K562 (cell line): Measurements from ENCODE around the gene ACBD4. TPM values are rescaled to one million over a fixed set of nuclear protein-coding genes. Genes with fewer than 3 reads are reported as not detected.

Experiments
- ARID3A ChIP-seq: IDR thresholded peaks from 2 replicates; pipeline ENCODE4 v1.6.1; 2012; ENCODE audit warnings: low read depth, low read length, improper control_type of control experiment, borderline replicate concordance
- CLOCK ChIP-seq: fragments of 250-450 bp; sonication (Bioruptor Pico); IDR thresholded peaks from 2 replicates; pipeline ENCODE4 v1.4.0; 2020; ENCODE audit warnings: mild to moderate bottlenecking, moderate library complexity, borderline replicate concordance
- ELK3 ChIP-seq: fragments of 450-650 bp; formaldehyde crosslinking; IDR thresholded peaks from 2 replicates; pipeline ENCODE4 v1.4.0; 2020; ENCODE audit warnings: mild to moderate bottlenecking
- HDAC3 ChIP-seq: fragments of 450-650 bp; IDR thresholded peaks from 2 replicates; pipeline ENCODE4 v1.6.1; 2018; ENCODE audit warnings: borderline replicate concordance, mild to moderate bottlenecking, moderate library complexity; ENCODE audit not compliant: partially characterized antibody
- L3MBTL2 ChIP-seq: fragments of 450-650 bp; IDR thresholded peaks from 2 replicates; pipeline ENCODE4 v1.6.1; 2016; ENCODE audit warnings: mild to moderate bottlenecking, moderate library complexity
- PHF21A ChIP-seq: fragments of 450-650 bp; IDR thresholded peaks from 2 replicates; pipeline ENCODE4 v1.6.1; 2017; ENCODE audit warnings: low read depth, borderline replicate concordance
- PRDM10 ChIP-seq: fragments of 450-650 bp; IDR thresholded peaks from 2 replicates; pipeline ENCODE4 v1.6.1; 2018; ENCODE audit not compliant: partially characterized antibody
- RREB1 ChIP-seq: fragments of 250-450 bp; sonication (Bioruptor Pico); IDR thresholded peaks from 2 replicates; pipeline ENCODE4 v1.4.0; 2020
- SAP30 ChIP-seq: fragments of 200-600 bp; sonication (generic); IDR thresholded peaks from 2 replicates; pipeline ENCODE4 v1.6.1; 2012; ENCODE audit warnings: borderline replicate concordance, low read depth, mild to moderate bottlenecking, moderate library complexity, low read length, control low read depth, inconsistent platforms; ENCODE audit not compliant: insufficient read depth, poor library complexity, severe bottlenecking
- ZFPM2 ChIP-seq: fragments of 250-450 bp; sonication (Bioruptor Pico); IDR thresholded peaks from 2 replicates; pipeline ENCODE4 v1.5.1; 2022; ENCODE audit warnings: mild to moderate bottlenecking
- ZNF444 ChIP-seq: fragments of 250-450 bp; sonication (Bioruptor Pico); IDR thresholded peaks from 2 replicates; pipeline ENCODE4 v1.4.0; 2020; ENCODE audit warnings: mild to moderate bottlenecking, moderate library complexity
- polyA plus RNA-seq, 8 experiments: library from polyadenylated mRNA; depleted of rRNA in 4 of 8; stranded (reverse) in 5 of 8; unstranded in 3 of 8; fragments of >200 nt; fragmentation: Nextera tagmentation in 2 of 8; fragmentation: Illumina TruSeq in 1 of 8; extraction: Ambion mirVana in 2 of 8; extraction: Trizol in 1 of 8; gene quantifications; 2 replicates each; pipeline versions ENCODE4 v1.2.1 to v1.2.3, GENCODE V29; 2011 to 2014; ENCODE audit warnings: inconsistent platforms in 1 of 8, missing spikeins in 1 of 8
- total RNA-seq, 7 experiments: library from RNA; depleted of rRNA in 6 of 7; stranded (reverse); fragments of >200 nt in 6 of 7; fragmentation: Illumina TruSeq in 2 of 7; extraction: Trizol in 2 of 7; gene quantifications; 2 replicates each; pipeline versions ENCODE4 v1.2.1 to v1.2.3, GENCODE V29; 2011 to 2021; ENCODE audit warnings: low replicate concordance in 1 of 7

The ACBD4 gene
- total and polyA plus RNA-seq, 9 of the 15 experiments (the other 6 are each of a cell fraction or from before 2014, with no cell fraction given), result 0.14 to 6.9 (median 4.6) TPM

GRCh38 chr17:45149037-45149668 is 13.7 kb downstream of the ACBD4 start (continued):
- TF ChIP-seq ARID3A (no peak), L3MBTL2 (no peak; the same call in 1 of the 2 replicates), PHF21A (0 out of 2 replicates have a peak, but pooled peaks have one; percentile 36), SAP30 (peak; percentile 1), HDAC3 (no peak), CLOCK (CRISPR knock-in tag) (no peak), RREB1 (CRISPR knock-in tag) (no peak), ZNF444 (CRISPR knock-in tag) (no peak), ZFPM2 (CRISPR knock-in tag) (no peak), ELK3 (CRISPR knock-in tag) (no peak), PRDM10 (peak; percentile 6)
